ENCODE measurements around the gene MSI2. TPM values are rescaled to one million over a fixed set of nuclear protein-coding genes. Genes with fewer than 3 reads are reported as not detected.

Gene MSI2
- total and polyA plus RNA-seq, 12 donors = 32.6 to 411 (median 148) TPM

DNA sequence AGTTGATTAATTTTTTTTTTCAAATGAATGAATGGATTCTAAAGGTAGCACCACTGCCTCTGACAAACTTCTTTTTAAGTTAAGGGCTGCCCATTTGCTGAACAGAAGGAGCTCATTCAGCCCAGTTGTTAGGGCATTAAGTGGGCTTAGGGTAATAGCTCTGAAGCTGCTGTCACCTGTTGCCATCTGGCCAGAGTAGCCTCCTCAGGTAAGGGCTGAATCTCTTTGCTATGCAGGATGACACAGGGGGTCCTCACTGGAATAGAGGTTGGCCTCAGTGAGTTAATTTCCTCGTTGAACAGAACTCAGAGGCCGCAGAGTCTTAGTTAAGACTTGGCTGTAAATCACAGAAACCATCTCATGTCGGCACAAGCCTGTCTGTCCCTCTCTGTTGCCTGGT is 255.9 kb downstream of the MSI2 start:
- WGBS, 4 donors = 75 to 88% (median 81%) methylated on average over 3 of the region's 3 CpGs
- intact Hi-C loops (cut with DNase I) = no loop called here
- H3K4me3 ChIP-seq = no peak overlapping the region

DNA sequence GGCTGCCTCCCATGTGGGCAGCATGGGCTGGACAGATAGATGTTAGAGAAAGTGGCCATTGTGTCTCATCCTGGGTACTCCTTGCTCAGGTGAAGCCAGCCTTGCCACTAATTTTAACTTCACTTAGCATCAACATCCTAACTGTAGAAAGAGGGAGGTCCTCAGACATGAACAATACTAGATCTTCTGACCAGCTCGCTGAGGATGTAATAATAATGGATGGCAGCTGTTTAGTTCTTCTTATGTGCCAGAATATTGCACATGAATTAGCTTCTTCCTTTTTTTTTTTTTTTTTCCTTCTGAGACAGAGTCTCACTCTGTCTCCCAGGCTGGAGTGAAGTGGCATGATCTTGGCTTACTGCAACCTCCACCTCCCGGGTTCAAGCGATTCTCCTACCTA is 256.4 kb downstream of the MSI2 start:
- Histone ChIP-seq H3K4me1 (replicated peaks in 1 of 2) (peaks cover 3 to 28% of the 10 kb centered on the region in 2 donors), H3K4me3 (no peak overlapping the region), H3K27ac (peak overlapping the region in 1 of 5 donors; percentile 34), H3K27me3 (no peaks in the 10 kb centered on the region), H3K36me3 (replicated peaks in 1 of 2) (no peaks in the 10 kb centered on the region), H3K9me3 (replicated peaks in 1 of 3) (no peaks in the 10 kb centered on the region)
- intact Hi-C loops (cut with DNase I) = no loop called here
- WGBS, 4 donors = 89 to 97% (median 95%) methylated on average over 3 of the region's 3 CpGs
- TF ChIP-seq, protein P1, sequence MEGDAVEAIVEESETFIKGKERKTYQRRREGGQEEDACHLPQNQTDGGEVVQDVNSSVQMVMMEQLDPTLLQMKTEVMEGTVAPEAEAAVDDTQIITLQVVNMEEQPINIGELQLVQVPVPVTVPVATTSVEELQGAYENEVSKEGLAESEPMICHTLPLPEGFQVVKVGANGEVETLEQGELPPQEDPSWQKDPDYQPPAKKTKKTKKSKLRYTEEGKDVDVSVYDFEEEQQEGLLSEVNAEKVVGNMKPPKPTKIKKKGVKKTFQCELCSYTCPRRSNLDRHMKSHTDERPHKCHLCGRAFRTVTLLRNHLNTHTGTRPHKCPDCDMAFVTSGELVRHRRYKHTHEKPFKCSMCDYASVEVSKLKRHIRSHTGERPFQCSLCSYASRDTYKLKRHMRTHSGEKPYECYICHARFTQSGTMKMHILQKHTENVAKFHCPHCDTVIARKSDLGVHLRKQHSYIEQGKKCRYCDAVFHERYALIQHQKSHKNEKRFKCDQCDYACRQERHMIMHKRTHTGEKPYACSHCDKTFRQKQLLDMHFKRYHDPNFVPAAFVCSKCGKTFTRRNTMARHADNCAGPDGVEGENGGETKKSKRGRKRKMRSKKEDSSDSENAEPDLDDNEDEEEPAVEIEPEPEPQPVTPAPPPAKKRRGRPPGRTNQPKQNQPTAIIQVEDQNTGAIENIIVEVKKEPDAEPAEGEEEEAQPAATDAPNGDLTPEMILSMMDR (IDR thresholded peaks at IDR 0.05) = no peak
- TF ChIP-seq POLR2A (IDR thresholded peaks at IDR 0.05) = no peak
- DNase-seq = no peak

More for the DNA sequence above, 255.9 kb downstream of the MSI2 start:
- no peaks in the 10 kb centered on the region for H3K9me3 ChIP-seq (replicated peaks in 1 of 3)
- H3K36me3 ChIP-seq (replicated peaks in 1 of 2) = no peaks in the 10 kb centered on the region
- H3K4me1 ChIP-seq (replicated peaks in 1 of 2) = peaks cover 7 to 33% of the 10 kb centered on the region in 2 donors
- H3K27ac ChIP-seq = peak overlapping the region in 1 of 5 donors; percentile 34
- H3K27me3 ChIP-seq = no peaks in the 10 kb centered on the region
- TF ChIP-seq, protein P1 (IDR thresholded peaks at IDR 0.05) = no peak
- TF ChIP-seq POLR2A (IDR thresholded peaks at IDR 0.05) = no peak
- DNase-seq = no peak

GRCh38 chr17:57513569-57513968 is 257.2 kb downstream of the MSI2 start:
- intact Hi-C loops (cut with DNase I) = no loop called here
- no peak for DNase-seq
- Histone ChIP-seq H3K27ac (peak overlapping the region in 1 of 5 donors; percentile 9), H3K4me1 (replicated peaks in 1 of 2) (peaks cover 0 to 19% of the 10 kb centered on the region in 2 donors), H3K27me3 (no peaks in the 10 kb centered on the region), H3K4me3 (no peak overlapping the region), H3K9me3 (replicated peaks in 1 of 3) (no peaks in the 10 kb centered on the region), H3K36me3 (replicated peaks in 1 of 2) (no peaks in the 10 kb centered on the region)
- WGBS, 4 donors = 71 to 74% (median 73%) methylated on average over 4 of the region's 4 CpGs
- TF ChIP-seq, protein P1 (IDR thresholded peaks at IDR 0.05) = no peak
- TF ChIP-seq POLR2A (IDR thresholded peaks at IDR 0.05) = no peak

DNA sequence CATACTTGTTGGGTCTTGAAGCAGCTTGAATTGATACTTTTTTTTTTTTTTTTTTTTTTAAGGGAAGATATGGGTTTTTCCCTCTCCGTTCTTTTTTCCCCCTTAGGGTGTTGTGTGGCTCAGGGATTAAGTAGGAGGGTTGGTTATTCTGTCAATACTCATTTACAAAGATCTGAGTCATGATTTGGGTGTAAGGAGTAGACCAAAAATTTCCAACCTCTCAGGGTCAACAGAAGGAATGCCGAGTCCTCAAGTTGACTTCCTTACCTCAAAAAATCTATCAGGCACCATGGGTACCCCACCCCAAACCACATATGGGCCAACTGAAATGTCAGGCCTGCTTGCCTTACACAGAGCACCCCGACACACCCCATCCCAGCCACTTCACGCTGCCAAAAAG is 258.3 kb downstream of the MSI2 start:
- no peaks in the 10 kb centered on the region for H3K27me3 ChIP-seq
- intact Hi-C loops (cut with DNase I) = no loop called here

More for the DNA sequence above, 258.3 kb downstream of the MSI2 start:
- 83 to 84% (median 83%) methylated on average over 4 of the region's 4 CpGs for WGBS, 4 donors
- TF ChIP-seq POLR2A (IDR thresholded peaks at IDR 0.05) = no peak
- TF ChIP-seq, protein P1 (IDR thresholded peaks at IDR 0.05) = no peak
- Histone ChIP-seq H3K4me1 (replicated peaks in 1 of 2) (peaks cover 0 to 17% of the 10 kb centered on the region in 2 donors), H3K36me3 (replicated peaks in 1 of 2) (no peaks in the 10 kb centered on the region), H3K4me3 (no peak overlapping the region), H3K27ac (no peak overlapping the region), H3K9me3 (replicated peaks in 1 of 3) (no peaks in the 10 kb centered on the region)
- no peak for DNase-seq

Data from adrenal gland (tissue), 12 donors.